Kidney tubule cell (primary cell): ENCODE measurements around the gene DDX51.
"Not testable (repeated sequence)": the region's sequence is repeated elsewhere in the genome, so short reads cannot be mapped to it uniquely, and the experiment has no call there.

ENCODE experiments used
- DNase-seq: peaks from one replicate; pipeline ENCODE4 v3.0.0-alpha.2; 2018; ENCODE audit warnings: low spot score

DDX51 gene

DNA sequence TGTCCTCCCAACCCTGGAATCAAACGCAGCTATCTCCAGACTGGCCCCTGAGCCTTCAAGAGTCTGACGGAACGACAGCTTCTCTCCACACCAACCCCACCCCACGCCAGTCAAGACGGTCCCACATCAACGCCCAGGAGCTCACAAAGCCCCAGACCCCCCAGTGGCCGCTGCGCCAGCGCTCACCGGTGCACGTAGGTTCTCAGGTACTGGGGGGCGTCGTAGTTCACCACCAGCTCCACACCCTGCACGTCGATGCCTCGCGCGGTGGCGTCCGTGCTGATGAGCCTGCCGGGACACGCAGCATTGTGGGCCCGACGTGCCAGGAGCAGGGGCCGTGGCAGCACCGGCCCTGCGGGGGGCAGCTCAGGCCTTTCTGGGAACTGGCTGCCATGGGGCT is 4.2 kb downstream of the DDX51 start:
- no peak for DNase-seq

DNA sequence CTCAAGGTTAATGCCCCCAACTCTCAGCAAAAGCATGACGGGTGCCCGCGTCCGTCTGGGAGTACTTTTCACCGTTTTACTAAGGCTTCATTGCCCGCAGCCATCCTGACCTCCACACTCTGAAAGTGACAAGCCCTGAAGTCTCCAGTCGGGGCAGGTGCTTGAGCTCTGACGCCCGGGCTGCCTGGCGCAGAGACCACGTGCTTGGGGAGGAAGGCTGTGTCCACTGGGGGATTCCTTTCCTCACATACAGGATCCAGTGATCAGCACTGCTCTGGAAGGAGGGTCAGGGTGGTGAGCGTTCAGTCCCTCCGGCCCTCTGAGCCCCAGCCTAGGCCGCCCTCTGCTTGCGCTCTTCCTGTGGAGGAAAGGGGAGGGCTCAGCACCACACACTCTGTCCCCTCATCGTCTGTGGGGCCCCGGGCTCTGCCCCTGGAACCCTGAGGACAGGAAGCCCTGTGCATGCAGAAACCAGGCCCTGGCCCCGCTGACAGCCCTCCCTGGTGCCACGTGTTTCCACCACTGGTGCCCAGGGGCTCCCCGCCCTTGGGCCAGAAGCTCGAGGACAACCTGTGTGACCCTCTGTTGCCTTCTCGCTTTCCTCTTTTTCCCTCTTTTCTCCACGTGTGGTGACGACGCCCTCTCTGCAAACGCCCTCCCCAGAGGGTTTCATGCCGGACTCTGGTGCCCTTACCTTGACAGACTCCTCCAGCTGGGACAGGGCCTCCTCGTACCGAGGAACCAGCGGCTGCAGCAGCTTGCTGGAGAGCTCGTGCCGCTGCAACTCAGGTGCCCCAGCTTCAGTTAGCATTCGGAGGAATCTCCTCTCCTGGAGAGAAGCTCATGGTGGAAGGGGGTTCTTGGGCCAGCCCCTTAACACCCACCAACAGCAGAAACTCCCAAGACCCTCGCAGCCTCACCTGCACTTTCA is 4.9 kb downstream of the DDX51 start:
- DNase-seq: no peak

- no peak for DNase-seq
These were observed 6.5 kb downstream of the DDX51 start for GRCh38 chr12:132137483-132138125.

DNA sequence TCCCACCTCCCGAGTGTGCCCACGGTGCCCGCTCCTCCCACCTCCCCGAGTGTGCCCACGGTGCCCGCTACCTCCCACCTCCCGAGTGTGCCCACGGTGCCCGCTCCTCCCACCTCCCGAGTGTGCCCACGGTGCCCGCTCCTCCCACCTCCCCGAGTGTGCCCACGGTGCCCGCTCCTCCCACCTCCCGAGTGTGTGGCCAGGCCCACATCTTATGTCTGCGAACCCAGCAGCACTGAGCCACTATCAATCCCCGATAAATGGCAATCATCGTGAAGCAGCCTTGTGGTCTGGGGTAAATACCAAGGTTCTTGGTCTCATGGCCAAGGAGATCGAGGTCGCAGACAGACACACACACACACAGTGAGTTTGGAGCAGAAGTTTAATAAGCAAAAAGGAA is 7.9 kb downstream of the DDX51 start:
- not testable (repeated sequence) for DNase-seq

- not testable (repeated sequence) for DNase-seq
These were observed 9.4 kb downstream of the DDX51 start for GRCh38 chr12:132134653-132135183.

DNA sequence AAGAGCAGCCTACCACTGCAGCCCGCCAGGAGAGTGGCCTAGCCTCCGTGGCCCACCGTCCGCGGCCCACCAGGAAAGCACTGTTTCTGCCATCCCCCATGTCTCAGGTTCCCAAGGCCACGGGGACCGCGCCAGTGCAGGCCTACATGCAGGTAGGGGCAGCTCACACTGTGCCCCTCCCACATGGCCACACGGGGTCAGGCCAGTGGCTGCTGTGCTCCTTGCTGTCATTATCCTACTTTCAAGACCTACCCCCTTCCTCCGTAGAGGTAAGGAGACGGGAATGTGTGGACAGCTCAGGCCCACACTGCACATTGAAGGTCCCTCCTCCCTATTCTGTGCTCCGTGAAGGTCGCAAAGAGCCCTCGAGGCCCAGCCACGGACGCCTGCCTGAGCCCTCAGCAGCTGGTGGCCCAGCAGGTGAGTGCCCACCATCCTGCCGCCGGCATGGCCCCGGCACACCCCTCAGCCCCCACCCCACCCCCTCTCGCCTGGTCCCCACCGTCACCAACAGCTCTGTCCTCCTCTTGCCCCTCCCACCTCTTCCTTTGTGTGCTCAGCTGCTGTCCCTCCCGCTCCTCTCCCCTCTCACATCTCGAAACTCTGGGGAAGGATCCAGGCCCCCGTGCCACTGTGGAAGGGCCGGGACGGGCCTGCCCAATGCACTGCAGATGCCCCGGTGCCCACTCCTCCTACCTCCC is 10.0 kb downstream of the DDX51 start:
- DNase-seq: no peak

DNA sequence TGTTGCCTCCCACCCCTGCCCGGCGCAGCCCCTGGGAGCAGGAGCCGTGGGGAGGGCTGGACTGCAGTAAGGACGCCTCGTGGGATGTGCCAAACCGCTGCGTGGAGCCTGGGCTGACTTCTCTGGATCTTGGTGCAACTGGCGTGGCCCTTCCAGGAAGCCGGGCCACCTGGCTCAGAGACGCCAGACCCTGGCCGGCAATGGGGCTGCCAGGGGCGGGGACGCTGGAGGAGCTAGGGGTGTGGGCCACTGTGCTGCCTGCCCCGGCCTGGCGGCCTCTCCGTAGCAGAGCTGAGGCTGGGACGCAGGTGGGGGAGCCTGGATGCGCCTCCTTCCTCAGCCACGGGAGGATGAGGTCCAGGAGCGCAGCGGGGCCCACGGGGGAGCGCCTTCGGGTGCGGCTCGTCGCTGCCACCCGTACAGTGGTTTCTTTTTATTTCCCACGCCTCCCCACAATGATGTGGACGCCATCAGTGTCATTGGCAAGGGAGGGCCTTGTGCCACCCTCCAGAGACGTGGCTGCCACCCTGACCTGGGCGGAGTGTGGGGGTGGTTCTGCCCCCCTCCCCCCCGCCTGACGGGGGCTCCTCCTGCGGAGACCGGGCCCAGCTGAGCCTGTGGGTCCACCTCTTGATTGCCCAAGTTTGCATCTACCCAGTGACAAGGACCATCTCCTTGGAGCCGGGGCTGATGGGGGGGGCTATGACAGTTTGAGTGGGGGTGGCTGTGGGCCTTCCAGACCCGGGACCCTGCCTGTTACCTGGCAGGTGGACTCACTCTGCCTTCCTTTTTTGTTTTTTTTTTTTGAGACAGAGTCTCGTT is 11.3 kb downstream of the DDX51 start:
- no peak for DNase-seq

DNA sequence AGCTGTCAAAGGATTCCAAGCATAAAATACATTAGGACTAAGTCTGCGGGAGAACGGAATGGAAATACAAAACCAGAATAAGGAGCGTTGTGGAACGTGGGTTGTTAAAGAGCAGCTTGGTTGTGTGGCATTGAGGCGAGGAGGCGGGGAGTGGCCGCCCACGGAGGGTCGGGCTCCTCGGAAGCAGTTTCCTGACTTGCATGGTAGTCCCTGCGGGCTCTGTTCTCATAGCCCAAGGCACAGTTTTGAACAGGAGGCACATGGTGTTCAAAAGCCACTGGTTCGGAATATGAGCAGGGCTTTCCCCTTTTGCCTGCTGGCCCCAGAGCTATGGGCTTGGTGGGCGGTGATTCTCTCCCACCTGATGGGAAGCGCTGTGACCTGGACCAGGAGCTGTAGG is 12.2 kb downstream of the DDX51 start:
- DNase-seq: no peak

DNA sequence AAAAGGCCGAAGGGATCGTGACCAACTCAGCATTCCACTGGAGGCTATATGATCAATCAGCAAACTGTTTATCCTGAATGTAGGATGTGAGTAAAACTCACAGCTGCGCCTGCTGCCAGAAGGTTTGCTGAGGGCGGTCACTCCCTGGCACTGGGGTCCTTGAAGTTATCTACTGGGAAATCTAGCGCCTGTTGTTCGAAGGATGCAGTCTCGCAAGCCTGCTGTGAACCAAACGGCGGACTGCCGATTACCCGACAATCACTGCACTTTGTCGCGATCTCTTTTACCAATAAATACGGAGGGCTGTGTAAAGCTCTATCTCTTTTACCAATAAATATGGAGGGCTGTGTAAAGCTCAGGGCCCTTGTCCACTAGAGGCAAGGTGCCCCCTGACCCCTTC is 12.9 kb downstream of the DDX51 start:
- no peak for DNase-seq

GRCh38 chr12:132130690-132131089 is 13.4 kb downstream of the DDX51 start:
- DNase-seq: no peak

- no peak for DNase-seq
These were observed 15.1 kb downstream of the DDX51 start for GRCh38 chr12:132129007-132129406.

DNA sequence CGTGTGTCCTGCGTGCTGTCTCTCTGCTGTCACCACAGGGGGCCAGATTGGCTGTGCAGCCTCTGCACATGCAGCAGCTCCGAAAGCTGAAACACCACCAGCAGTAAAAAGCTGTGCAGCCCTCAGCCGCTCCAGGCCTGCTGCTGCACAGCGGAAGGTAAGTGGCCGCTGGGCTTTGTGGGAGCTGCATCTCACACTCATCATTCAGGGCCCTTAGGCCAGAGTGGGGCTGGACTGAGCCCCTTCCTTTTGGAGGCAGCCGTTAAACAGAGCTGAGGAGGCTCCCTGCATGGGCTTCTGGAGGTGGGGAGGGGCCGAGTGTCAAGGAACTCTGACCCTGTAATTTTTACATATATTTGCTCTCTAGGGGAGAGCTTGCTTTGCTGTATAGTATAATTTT is 17.1 kb downstream of the DDX51 start:
- no peak for DNase-seq

GRCh38 chr12:132125736-132126135 is 18.4 kb downstream of the DDX51 start:
- no peak for DNase-seq

DNA sequence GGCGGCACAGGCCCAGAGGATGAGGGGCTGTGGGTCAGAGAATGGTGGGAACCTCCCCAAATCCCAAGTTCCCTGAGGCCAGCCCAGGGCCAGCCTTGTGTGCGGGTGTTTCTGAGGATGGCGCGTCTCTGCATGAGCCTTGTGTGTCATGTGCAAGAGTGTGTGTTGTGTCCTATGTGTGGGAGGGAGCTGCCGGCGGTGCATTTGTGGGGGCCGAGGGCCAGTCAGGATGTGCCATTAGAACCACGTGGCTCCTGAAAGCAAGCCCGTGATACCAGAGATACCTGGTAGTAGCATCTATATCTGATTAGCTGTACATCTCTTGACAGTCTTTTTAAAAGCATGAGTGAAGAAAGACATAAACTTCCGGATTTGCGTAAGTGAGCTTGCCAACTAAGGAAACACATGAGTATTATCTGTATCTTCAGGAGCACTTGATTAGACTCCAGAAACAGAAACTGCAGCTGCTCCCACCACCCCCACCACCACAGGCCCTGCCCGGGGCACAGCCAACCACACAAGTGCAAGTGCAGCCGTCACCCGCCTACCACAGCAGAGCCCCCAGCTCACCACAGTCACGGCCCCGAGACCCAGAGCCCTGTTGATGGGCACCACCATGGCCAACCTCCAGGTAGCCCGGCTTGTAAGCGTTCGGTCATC is 19.2 kb downstream of the DDX51 start:
- no peak for DNase-seq

GRCh38 chr12:132123970-132124765 is 20.0 kb downstream of the DDX51 start:
- DNase-seq: no peak

DNA sequence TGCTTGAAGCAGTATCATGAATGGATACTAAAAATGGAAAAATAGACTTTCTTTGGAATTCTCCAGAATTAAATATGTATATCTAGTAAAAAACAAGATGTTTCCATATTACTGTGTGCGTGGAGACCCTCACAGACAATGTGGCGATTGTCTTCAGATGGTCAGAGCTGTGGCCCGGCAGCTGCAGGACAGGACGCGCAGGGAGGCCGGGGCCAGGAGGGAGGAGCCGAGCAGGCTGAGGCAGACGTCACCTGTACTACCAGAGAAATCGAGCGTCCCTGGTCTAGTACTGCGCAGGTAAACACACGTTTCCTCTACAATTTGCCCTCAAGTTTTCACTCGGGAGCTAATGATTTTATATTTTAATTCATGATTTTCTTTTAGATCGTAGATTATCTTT is 22.8 kb downstream of the DDX51 start:
- DNase-seq: no peak

DNA sequence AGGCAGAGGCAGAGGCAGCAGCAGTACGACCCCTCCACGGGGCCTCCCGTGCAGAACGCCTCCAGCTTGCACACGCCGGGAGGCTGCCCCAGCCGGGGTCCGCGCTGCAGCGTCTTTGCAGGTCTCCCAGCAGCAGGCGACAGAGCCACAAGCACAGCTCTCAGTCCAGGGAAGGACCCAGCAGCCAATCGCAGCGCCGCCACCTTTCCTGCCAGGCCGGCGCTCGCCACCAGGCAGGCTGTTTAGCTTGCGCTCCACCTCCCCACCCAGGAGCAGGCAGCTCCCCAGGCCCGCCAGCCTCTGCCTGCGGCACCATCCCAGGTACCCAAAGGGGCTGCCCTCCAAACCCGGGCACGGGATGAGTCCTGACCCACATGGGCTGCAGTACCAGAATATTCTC is 25.2 kb downstream of the DDX51 start:
- no peak for DNase-seq

DNA sequence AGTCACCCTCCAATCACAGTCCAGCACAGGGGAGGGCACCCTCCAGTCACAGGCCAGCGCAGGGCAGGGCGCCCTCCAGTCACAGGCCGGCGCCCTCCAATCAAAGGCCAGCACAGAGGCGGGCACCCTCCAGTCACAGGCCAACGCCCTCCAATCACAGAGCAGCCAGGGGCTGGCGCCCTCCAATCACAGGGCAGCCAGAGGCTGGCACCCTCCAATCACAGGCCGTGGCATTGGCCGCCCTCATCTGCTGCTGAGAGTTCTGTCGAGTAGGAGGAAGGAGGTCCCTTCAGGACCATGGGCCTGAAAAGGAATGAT is 26.6 kb downstream of the DDX51 start:
- no peak for DNase-seq

- DNase-seq: no peak
These were observed 27.2 kb downstream of the DDX51 start for GRCh38 chr12:132116709-132117557.

GRCh38 chr12:132115500-132115899 is 28.6 kb downstream of the DDX51 start:
- no peak for DNase-seq
